ENCODE data around the gene PRDM5.

DNA sequence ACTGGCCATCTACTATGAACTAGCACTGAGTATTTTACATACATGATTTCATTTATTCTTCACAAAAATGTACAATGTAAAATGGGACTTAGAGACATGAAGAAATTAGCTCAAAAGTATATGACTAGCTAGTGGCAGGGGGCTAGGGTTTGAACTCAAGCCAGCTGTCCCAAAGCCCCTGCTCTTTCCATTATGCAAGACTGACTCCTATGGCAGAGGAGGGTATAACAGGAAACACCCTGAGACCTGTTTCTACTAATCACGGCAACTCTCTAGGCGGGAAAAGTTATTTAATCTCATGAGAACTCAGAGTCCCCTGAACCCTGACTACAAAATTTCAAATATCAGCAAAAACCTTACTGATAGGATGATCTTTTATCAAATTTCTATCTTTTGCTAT is 150.6 kb downstream of the PRDM5 start:
- TF ChIP-seq, protein P1, sequence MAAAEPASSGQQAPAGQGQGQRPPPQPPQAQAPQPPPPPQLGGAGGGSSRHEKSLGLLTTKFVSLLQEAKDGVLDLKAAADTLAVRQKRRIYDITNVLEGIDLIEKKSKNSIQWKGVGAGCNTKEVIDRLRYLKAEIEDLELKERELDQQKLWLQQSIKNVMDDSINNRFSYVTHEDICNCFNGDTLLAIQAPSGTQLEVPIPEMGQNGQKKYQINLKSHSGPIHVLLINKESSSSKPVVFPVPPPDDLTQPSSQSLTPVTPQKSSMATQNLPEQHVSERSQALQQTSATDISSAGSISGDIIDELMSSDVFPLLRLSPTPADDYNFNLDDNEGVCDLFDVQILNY (CRISPR knock-in tag; IDR thresholded peaks at IDR 0.05): no peak
- TF ChIP-seq, protein P2, sequence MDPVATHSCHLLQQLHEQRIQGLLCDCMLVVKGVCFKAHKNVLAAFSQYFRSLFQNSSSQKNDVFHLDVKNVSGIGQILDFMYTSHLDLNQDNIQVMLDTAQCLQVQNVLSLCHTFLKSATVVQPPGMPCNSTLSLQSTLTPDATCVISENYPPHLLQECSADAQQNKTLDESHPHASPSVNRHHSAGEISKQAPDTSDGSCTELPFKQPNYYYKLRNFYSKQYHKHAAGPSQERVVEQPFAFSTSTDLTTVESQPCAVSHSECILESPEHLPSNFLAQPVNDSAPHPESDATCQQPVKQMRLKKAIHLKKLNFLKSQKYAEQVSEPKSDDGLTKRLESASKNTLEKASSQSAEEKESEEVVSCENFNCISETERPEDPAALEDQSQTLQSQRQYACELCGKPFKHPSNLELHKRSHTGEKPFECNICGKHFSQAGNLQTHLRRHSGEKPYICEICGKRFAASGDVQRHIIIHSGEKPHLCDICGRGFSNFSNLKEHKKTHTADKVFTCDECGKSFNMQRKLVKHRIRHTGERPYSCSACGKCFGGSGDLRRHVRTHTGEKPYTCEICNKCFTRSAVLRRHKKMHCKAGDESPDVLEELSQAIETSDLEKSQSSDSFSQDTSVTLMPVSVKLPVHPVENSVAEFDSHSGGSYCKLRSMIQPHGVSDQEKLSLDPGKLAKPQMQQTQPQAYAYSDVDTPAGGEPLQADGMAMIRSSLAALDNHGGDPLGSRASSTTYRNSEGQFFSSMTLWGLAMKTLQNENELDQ (CRISPR knock-in tag; IDR thresholded peaks at IDR 0.05; ENCODE audit: borderline replicate concordance): no peak
- TF ChIP-seq, protein P3, sequence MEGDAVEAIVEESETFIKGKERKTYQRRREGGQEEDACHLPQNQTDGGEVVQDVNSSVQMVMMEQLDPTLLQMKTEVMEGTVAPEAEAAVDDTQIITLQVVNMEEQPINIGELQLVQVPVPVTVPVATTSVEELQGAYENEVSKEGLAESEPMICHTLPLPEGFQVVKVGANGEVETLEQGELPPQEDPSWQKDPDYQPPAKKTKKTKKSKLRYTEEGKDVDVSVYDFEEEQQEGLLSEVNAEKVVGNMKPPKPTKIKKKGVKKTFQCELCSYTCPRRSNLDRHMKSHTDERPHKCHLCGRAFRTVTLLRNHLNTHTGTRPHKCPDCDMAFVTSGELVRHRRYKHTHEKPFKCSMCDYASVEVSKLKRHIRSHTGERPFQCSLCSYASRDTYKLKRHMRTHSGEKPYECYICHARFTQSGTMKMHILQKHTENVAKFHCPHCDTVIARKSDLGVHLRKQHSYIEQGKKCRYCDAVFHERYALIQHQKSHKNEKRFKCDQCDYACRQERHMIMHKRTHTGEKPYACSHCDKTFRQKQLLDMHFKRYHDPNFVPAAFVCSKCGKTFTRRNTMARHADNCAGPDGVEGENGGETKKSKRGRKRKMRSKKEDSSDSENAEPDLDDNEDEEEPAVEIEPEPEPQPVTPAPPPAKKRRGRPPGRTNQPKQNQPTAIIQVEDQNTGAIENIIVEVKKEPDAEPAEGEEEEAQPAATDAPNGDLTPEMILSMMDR (IDR thresholded peaks at IDR 0.05 in 2 of 3, conservative IDR thresholded peaks at IDR 0.05 in 1 of 3; ENCODE audit: insufficient read depth in 2 of 3, low read depth in 1 of 3, low read length in 3 of 3): no peak
- no peak for TF ChIP-seq E2F1 (CRISPR knock-in tag; IDR thresholded peaks at IDR 0.05)
- TF ChIP-seq, protein P4, sequence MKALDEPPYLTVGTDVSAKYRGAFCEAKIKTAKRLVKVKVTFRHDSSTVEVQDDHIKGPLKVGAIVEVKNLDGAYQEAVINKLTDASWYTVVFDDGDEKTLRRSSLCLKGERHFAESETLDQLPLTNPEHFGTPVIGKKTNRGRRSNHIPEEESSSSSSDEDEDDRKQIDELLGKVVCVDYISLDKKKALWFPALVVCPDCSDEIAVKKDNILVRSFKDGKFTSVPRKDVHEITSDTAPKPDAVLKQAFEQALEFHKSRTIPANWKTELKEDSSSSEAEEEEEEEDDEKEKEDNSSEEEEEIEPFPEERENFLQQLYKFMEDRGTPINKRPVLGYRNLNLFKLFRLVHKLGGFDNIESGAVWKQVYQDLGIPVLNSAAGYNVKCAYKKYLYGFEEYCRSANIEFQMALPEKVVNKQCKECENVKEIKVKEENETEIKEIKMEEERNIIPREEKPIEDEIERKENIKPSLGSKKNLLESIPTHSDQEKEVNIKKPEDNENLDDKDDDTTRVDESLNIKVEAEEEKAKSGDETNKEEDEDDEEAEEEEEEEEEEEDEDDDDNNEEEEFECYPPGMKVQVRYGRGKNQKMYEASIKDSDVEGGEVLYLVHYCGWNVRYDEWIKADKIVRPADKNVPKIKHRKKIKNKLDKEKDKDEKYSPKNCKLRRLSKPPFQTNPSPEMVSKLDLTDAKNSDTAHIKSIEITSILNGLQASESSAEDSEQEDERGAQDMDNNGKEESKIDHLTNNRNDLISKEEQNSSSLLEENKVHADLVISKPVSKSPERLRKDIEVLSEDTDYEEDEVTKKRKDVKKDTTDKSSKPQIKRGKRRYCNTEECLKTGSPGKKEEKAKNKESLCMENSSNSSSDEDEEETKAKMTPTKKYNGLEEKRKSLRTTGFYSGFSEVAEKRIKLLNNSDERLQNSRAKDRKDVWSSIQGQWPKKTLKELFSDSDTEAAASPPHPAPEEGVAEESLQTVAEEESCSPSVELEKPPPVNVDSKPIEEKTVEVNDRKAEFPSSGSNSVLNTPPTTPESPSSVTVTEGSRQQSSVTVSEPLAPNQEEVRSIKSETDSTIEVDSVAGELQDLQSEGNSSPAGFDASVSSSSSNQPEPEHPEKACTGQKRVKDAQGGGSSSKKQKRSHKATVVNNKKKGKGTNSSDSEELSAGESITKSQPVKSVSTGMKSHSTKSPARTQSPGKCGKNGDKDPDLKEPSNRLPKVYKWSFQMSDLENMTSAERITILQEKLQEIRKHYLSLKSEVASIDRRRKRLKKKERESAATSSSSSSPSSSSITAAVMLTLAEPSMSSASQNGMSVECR (CRISPR knock-in tag; IDR thresholded peaks at IDR 0.05): no peak
- TF ChIP-seq KLF13 (tag; IDR thresholded peaks at IDR 0.05; ENCODE audit: borderline replicate concordance, low read depth): no peak
- no peak for TF ChIP-seq ZKSCAN3 (CRISPR knock-in tag; IDR thresholded peaks at IDR 0.05)
- no peak for TF ChIP-seq ZNF23 (CRISPR knock-in tag; IDR thresholded peaks at IDR 0.05)
